ENCODE results near the gene FGD3.

Gene FGD3

DNA sequence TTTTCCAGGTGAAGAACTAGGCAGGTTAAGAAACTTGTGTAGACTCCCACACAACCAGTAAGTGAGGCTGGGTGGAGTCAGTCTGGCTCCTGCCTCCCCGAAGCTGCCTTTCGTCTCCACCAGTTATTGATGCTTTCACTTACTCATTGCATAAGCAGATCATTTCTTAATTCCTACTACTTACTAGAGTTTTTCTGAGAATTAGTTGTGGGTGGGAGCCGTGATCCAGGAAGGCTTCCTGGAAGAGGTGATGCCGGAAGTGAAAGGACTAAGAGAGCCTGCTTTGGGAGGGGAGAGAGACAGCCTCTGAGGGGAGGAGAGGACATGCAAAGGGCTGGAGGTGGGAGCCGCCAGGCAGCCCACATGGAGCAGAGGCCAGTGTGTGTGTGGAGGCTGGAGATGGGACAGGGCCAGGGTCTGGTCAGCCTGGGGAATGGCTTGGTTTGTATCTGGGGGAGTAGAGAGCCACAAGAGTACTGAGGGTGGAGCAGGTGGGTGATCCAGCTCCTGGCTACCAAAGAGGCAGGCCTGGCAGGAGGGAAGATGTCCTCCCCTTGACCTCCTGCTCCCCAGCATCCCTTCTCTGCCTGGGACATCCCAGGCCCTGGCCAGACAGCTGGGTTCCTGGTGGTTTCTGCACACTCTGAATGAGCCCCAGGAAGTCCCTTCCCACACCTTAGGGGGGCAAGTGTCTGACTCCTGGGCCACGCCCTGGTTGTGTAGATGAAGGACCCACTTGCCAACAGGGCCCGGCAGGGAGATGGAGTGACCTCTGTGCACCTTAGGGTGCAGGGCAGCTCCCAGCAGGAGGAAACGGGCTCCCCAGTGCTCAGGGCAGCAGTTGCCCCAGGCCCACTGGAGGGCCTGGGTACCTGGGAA is 136.5 kb downstream of the FGD3 start:
- Histone ChIP-seq H3K4me3 (ENCODE audit: low read length) (no peak overlapping the region), H3K27ac (ENCODE audit: low read depth, low read length) (no peak overlapping the region), H3K9me3 (ENCODE audit: insufficient read depth, low read depth, low read length) (no peaks in the 10 kb centered on the region), H3K27me3 (ENCODE audit: insufficient read depth, low read length) (no peaks in the 10 kb centered on the region), H3K9ac (ENCODE audit: low read depth, low read length) (no peak overlapping the region), H3K4me1 (ENCODE audit: insufficient read depth, low read length) (no peaks in the 10 kb centered on the region), H3K36me3 (ENCODE audit: insufficient read depth, low read length) (no peaks in the 10 kb centered on the region)
- WGBS = 87% methylated on average over 8 of the region's 8 CpGs

DNA sequence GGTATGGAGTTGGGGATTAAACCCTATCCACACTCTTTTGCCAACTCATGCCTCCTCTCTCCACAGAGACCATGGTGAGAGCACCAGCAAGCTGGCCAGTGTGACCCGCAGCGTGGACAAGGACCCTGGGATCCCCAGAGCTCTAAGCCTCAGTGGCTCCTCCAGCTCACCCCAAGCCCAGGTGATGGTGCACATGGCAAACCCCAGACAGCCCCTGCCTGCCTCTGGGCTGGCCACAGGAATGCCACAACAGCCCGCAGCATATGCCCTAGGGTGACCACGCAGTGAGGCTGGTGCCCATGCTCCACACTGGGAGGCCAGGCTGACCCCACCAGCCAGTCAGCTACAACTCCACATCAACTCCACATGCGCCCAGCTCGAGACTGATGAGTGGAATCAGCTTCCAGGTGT is 137.2 kb downstream of the FGD3 start:
- 96% methylated on average over 6 of the region's 6 CpGs for WGBS
- H3K4me3 ChIP-seq (ENCODE audit: low read length) = no peak overlapping the region
- H3K9ac ChIP-seq (ENCODE audit: low read depth, low read length) = no peak overlapping the region
- no peaks in the 10 kb centered on the region for H3K36me3 ChIP-seq (ENCODE audit: insufficient read depth, low read length)
- H3K9me3 ChIP-seq (ENCODE audit: insufficient read depth, low read depth, low read length) = no peaks in the 10 kb centered on the region
- H3K27me3 ChIP-seq (ENCODE audit: insufficient read depth, low read length) = no peaks in the 10 kb centered on the region
- H3K27ac ChIP-seq (ENCODE audit: low read depth, low read length) = no peak overlapping the region
- no peaks in the 10 kb centered on the region for H3K4me1 ChIP-seq (ENCODE audit: insufficient read depth, low read length)

DNA sequence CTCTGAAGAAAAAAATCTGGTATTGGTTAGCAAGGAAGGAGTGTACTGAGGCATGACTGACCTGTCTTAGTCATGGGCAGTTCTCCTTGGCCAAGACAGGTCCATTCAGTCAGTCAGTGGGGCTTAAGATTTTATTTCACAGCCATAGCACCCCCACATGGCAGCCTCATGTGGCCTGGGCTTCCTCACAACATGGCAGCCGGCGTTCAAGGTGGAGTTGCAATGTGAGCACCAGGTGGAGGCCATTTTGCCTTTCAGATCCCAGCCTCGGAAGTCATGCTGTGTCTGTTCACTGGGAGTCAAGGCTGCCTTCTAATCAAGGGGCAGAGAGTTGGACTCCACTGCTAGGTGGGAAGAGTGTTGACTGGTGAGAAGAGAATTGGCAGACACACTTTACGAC is 138.4 kb downstream of the FGD3 start:
- H3K9ac ChIP-seq (ENCODE audit: low read depth, low read length) = no peak overlapping the region
- H3K27ac ChIP-seq (ENCODE audit: low read depth, low read length) = no peak overlapping the region
- H3K4me3 ChIP-seq (ENCODE audit: low read length) = no peak overlapping the region
- WGBS = 91% methylated on average over 4 of the region's 4 CpGs
- no peaks in the 10 kb centered on the region for H3K27me3 ChIP-seq (ENCODE audit: insufficient read depth, low read length)
- no peaks in the 10 kb centered on the region for H3K9me3 ChIP-seq (ENCODE audit: insufficient read depth, low read depth, low read length)
- H3K4me1 ChIP-seq (ENCODE audit: insufficient read depth, low read length) = no peaks in the 10 kb centered on the region
- no peaks in the 10 kb centered on the region for H3K36me3 ChIP-seq (ENCODE audit: insufficient read depth, low read length)
